Endothelial cell of umbilical vein (primary cell): Measurements from ENCODE around the gene EDC4. TPM values are rescaled to one million over a fixed set of nuclear protein-coding genes. Genes with fewer than 3 reads are reported as not detected.

Experiments
- BruUV-seq: library from RNA; stranded (reverse); fragments of 400-500 nt; replicated peaks from 2 replicates; lab custom pipeline; 2021; lab: Mats Ljungman, UMichigan
- CTCF ChIA-PET: fragments of 300-600, 350-600 bp; sonication (Branson Sonifier 250); formaldehyde crosslinking; loops from one replicate; lab custom pipeline; 2021; ENCODE audit warnings: antibody characterized with exemption, inconsistent platforms; lab: Charles Lee
- POLR2A ChIA-PET: fragments of 300-600, 350-600 bp; sonication (Branson Sonifier 250); formaldehyde crosslinking; loops from one replicate; lab custom pipeline; 2021; ENCODE audit warnings: antibody characterized with exemption, inconsistent platforms; lab: Charles Lee
- DNase-seq: peaks from one replicate; pipeline ENCODE4 v3.0.0-alpha.2; 2011; ENCODE audit warnings: low read depth, low spot score
- FAIRE-seq: peaks from 2 replicates; lab custom pipeline; 2011; peaks lifted over from hg19 to GRCh38; lab: Jason Lieb, UNC
- H2AFZ ChIP-seq: 2 replicates; pipeline ENCODE4 v1.6.0; 2012; ENCODE audit warnings: low read depth, low read length, control low read depth, inconsistent platforms
- H3K27ac ChIP-seq: 2 replicates; pipeline ENCODE4 v1.5.1; 2011; ENCODE audit warnings: low read depth, mild to moderate bottlenecking, control low read depth, low read length, moderate library complexity; ENCODE audit not compliant: insufficient read depth
- H3K27me3 ChIP-seq, 2 experiments: 2 replicates each; pipeline versions ENCODE4 v1.6.0 to v1.6.1; 2011; ENCODE audit warnings: low read length in 2 of 2, mixed read lengths in 1 of 2; ENCODE audit not compliant: control insufficient read depth in 2 of 2, insufficient read depth in 2 of 2
- H3K36me3 ChIP-seq, 2 experiments: 2 replicates in 1 of 2; 3 replicates in 1 of 2; pipeline ENCODE4 v1.5.1; 2011; ENCODE audit warnings: low read length in 2 of 2, mild to moderate bottlenecking in 1 of 2, moderate library complexity in 1 of 2; ENCODE audit not compliant: control insufficient read depth in 2 of 2, insufficient read depth in 2 of 2; ENCODE audit errors: extremely low read depth in 1 of 2
- H3K4me1 ChIP-seq: 3 replicates; pipeline ENCODE4 v1.5.1; 2011; ENCODE audit warnings: mild to moderate bottlenecking, low read length; ENCODE audit not compliant: control insufficient read depth, insufficient read depth; ENCODE audit errors: extremely low read depth
- H3K4me2 ChIP-seq: 2 replicates; pipeline ENCODE4 v1.6.1; 2011; ENCODE audit warnings: low read length, control low read depth, mixed read lengths; ENCODE audit not compliant: insufficient read depth
- H3K4me3 ChIP-seq, 3 experiments: fragments of 200-600 bp in 1 of 3; sonication (generic), shearing (Covaris generic) in 1 of 3; replicated peaks in 1 of 3; 2 replicates each; pipeline ENCODE4 v1.5.1; 2011 to 2016; ENCODE audit warnings: control low read depth in 3 of 3, low read length in 3 of 3, mild to moderate bottlenecking in 2 of 3, inconsistent platforms in 1 of 3, low read depth in 1 of 3, moderate library complexity in 1 of 3; ENCODE audit not compliant: insufficient read depth in 1 of 3
- H3K79me2 ChIP-seq: 2 replicates; pipeline ENCODE4 v1.6.0; 2012; ENCODE audit warnings: low read length, inconsistent platforms; ENCODE audit not compliant: control insufficient read depth, insufficient read depth
- H3K9ac ChIP-seq: replicated peaks from 2 replicates; pipeline ENCODE3; 2011; ENCODE audit warnings: low read length, control low read depth; ENCODE audit not compliant: insufficient read depth; ENCODE audit errors: extremely low read depth
- H3K9me1 ChIP-seq: replicated peaks from 3 replicates; pipeline ENCODE4 v1.6.0; 2011; ENCODE audit warnings: mild to moderate bottlenecking, low read length; ENCODE audit not compliant: control insufficient read depth, insufficient read depth; ENCODE audit errors: extremely low read depth
- H3K9me3 ChIP-seq: replicated peaks from 2 replicates; pipeline ENCODE4 v1.5.1; 2012; ENCODE audit warnings: low read length, inconsistent platforms; ENCODE audit not compliant: control insufficient read depth, insufficient read depth
- H4K20me1 ChIP-seq: replicated peaks from 2 replicates; pipeline ENCODE3; 2011; ENCODE audit warnings: mild to moderate bottlenecking, low read length; ENCODE audit not compliant: control insufficient read depth, insufficient read depth; ENCODE audit errors: extremely low read depth
- EZH2 ChIP-seq: IDR thresholded peaks from 2 replicates; pipeline ENCODE4 v1.6.1; 2012; ENCODE audit warnings: borderline replicate concordance, low read depth, mild to moderate bottlenecking, moderate library complexity, low read length, inconsistent platforms; ENCODE audit not compliant: severe bottlenecking
- FOS ChIP-seq: IDR thresholded peaks from 2 replicates; pipeline ENCODE4 v1.6.1; 2011; ENCODE audit warnings: mild to moderate bottlenecking, low read length, moderate library complexity, borderline replicate concordance; ENCODE audit not compliant: insufficient read depth
- GATA2 ChIP-seq: IDR thresholded peaks from 2 replicates; pipeline ENCODE4 v1.7.0; 2011; ENCODE audit warnings: low read depth, mild to moderate bottlenecking, moderate library complexity, mixed read lengths, low read length; ENCODE audit not compliant: insufficient read length, insufficient read depth
- JUN ChIP-seq: IDR thresholded peaks from 2 replicates; pipeline ENCODE4 v1.6.1; 2011; ENCODE audit warnings: borderline replicate concordance, low read depth; ENCODE audit not compliant: insufficient read length, insufficient read depth
- MYC ChIP-seq: IDR thresholded peaks from one replicate; pipeline ENCODE4 v1.6.1; 2011; ENCODE audit warnings: mild to moderate bottlenecking, low read depth, low read length
- POLR2A ChIP-seq: IDR thresholded peaks from 2 replicates; pipeline ENCODE4 v1.6.1; 2012; ENCODE audit warnings: low read depth, mild to moderate bottlenecking, control low read depth, low read length
- POLR2AphosphoS5 ChIP-seq: IDR thresholded peaks from 2 replicates; pipeline ENCODE4 v1.6.1; 2012; ENCODE audit warnings: low read depth, mild to moderate bottlenecking, control low read depth, low read length, moderate library complexity; ENCODE audit not compliant: insufficient read depth
- dilution Hi-C: fragments of 300-500 bp; cut with MboI; formaldehyde crosslinking; loops from one replicate; pipeline ENCODE4 v1.15.0; 2019; ENCODE audit warnings: low sequenced_read_pairs; ENCODE audit not compliant: extremely low pct_ligation_motif_present
- intact Hi-C: fragments of 100-400 bp; cut with micrococcal nuclease; formaldehyde crosslinking; loops from one replicate; pipeline ENCODE4 v1.10.0; 2022
- polyA plus RNA-seq, 4 experiments: library from polyadenylated mRNA; depleted of rRNA in 3 of 4; stranded (reverse) in 3 of 4; unstranded in 1 of 4; fragments of >200 nt; gene quantifications; 2 replicates each; pipeline versions ENCODE4 v1.2.1 to v1.2.3, GENCODE V29; 2011 to 2012; ENCODE audit warnings: missing spikeins in 1 of 4
- total RNA-seq: library from RNA; stranded (reverse); gene quantifications from 2 replicates; pipeline ENCODE4 v1.2.3, GENCODE V29; 2021
- TF ChIP-seq, protein P1 (sequence below): IDR thresholded peaks from 2 replicates; pipeline ENCODE4 v1.6.1; 2011; ENCODE audit not compliant: insufficient read depth, insufficient read length
- TF ChIP-seq, protein P2 (sequence below), 2 donors: IDR thresholded peaks; 1 replicate in 1 of 2; 2 replicates in 1 of 2; pipeline ENCODE4 v1.5.1; 2011; ENCODE audit warnings: low read length in 2 of 2, mild to moderate bottlenecking in 2 of 2, moderate library complexity in 2 of 2, control low read depth in 1 of 2, inconsistent platforms in 1 of 2, low read depth in 1 of 2; ENCODE audit not compliant: insufficient read depth in 1 of 2; ENCODE audit errors: extremely low read depth in 1 of 2

The EDC4 gene
- total and polyA plus RNA-seq, 2 donors (not counting 3 experiments of a cell fraction or from before 2014, with no cell fraction given) = 57.5 to 81.2 TPM

- dilution Hi-C loops = loop anchor here (25.0 kb wide), 1 partner anchor 231 kb away; no protein-coding TSS in a partner anchor
- H3K4me2 ChIP-seq = no peak overlapping the region
- POLR2A ChIA-PET = no interaction called here
- H3K27ac ChIP-seq = no peak overlapping the region
- H3K79me2 ChIP-seq = no peaks in the 10 kb centered on the region
- DNase-seq (no peak), FAIRE-seq (no peak)
- no peaks in the 10 kb centered on the region for H3K4me1 ChIP-seq
- intact Hi-C loops = no loop called here
- no peak for TF ChIP-seq POLR2A
- TF ChIP-seq POLR2AphosphoS5 = no peak
- peak; percentile 62 for TF ChIP-seq JUN
- TF ChIP-seq FOS = no peak
- no peak overlapping the region for H3K4me3 ChIP-seq
- BruUV-seq = no TSS peak
- H3K9me3 ChIP-seq = no peaks in the 10 kb centered on the region
- H3K9me1 ChIP-seq = no peaks in the 10 kb centered on the region
- no peaks in the 10 kb centered on the region for H4K20me1 ChIP-seq
- H3K36me3 ChIP-seq = peaks cover 0 to 14% of the 10 kb centered on the region in 2 experiments
- H2AFZ ChIP-seq = no peak overlapping the region
- CTCF ChIA-PET = interaction anchor here (0.8 to 1.7 kb wide), 4 partner anchors 34 to 397 kb away, joined by 3 to 6 read pairs (median 4); no protein-coding TSS in a partner anchor
- H3K9ac ChIP-seq = no peak overlapping the region
- H3K27me3 ChIP-seq = no peaks in the 10 kb centered on the region
Observed at GRCh38 chr16:67917852-67918236, 45.0 kb downstream of the EDC4 start.

- CTCF ChIA-PET = interaction anchor here (0.6 to 1.7 kb wide), 4 partner anchors 33 to 121 kb away, joined by 3 to 9 read pairs (median 3); no protein-coding TSS in a partner anchor
- Histone ChIP-seq H3K27me3 (no peaks in the 10 kb centered on the region), H3K4me3 (no peak overlapping the region), H3K9me1 (no peaks in the 10 kb centered on the region), H3K4me2 (no peak overlapping the region), H3K27ac (no peak overlapping the region), H3K79me2 (no peaks in the 10 kb centered on the region), H3K4me1 (no peaks in the 10 kb centered on the region), H3K36me3 (peaks cover 0 to 20% of the 10 kb centered on the region in 2 experiments), H2AFZ (no peak overlapping the region), H3K9me3 (no peaks in the 10 kb centered on the region), H3K9ac (no peak overlapping the region), H4K20me1 (no peaks in the 10 kb centered on the region)
- no peak for FAIRE-seq
- TF ChIP-seq, protein P1, sequence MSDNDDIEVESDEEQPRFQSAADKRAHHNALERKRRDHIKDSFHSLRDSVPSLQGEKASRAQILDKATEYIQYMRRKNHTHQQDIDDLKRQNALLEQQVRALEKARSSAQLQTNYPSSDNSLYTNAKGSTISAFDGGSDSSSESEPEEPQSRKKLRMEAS = no peak
- TF ChIP-seq MYC = no peak
- TF ChIP-seq, protein P2, sequence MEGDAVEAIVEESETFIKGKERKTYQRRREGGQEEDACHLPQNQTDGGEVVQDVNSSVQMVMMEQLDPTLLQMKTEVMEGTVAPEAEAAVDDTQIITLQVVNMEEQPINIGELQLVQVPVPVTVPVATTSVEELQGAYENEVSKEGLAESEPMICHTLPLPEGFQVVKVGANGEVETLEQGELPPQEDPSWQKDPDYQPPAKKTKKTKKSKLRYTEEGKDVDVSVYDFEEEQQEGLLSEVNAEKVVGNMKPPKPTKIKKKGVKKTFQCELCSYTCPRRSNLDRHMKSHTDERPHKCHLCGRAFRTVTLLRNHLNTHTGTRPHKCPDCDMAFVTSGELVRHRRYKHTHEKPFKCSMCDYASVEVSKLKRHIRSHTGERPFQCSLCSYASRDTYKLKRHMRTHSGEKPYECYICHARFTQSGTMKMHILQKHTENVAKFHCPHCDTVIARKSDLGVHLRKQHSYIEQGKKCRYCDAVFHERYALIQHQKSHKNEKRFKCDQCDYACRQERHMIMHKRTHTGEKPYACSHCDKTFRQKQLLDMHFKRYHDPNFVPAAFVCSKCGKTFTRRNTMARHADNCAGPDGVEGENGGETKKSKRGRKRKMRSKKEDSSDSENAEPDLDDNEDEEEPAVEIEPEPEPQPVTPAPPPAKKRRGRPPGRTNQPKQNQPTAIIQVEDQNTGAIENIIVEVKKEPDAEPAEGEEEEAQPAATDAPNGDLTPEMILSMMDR (IDR thresholded peaks at IDR 0.05; ENCODE audit: extremely low read depth in 1 of 2, insufficient read depth in 1 of 2, low read depth in 1 of 2, low read length in 2 of 2) = no peak
- no peak for TF ChIP-seq POLR2A
- no peak for TF ChIP-seq EZH2
- TF ChIP-seq JUN = no peak
- no peak for TF ChIP-seq GATA2
- TF ChIP-seq POLR2AphosphoS5 = no peak
- no peak for TF ChIP-seq FOS
- no peak for DNase-seq
- POLR2A ChIA-PET = no interaction called here
- dilution Hi-C loops = loop anchor here (25.0 kb wide), 1 partner anchor 232 kb away; no protein-coding TSS in a partner anchor
- intact Hi-C loops = loop anchor here (10.0 kb wide), 1 partner anchor 395 kb away; the partner anchor contains the start of gene RIPOR1
- no TSS peak for BruUV-seq
Observed at GRCh38 chr16:67919622-67920221, 46.9 kb downstream of the EDC4 start.
